HG03175 (cell line): ENCODE data around the gene FAM222A.
A peak's percentile ranks its signal among the peaks of the same experiment; 100 is the strongest.

Source experiments
- ATAC-seq: cut with Tn5 transposase; IDR thresholded peaks from one replicate; pipeline ENCODE4 v1.9.1; 2021; ENCODE audit warnings: mild to moderate bottlenecking, moderate library complexity; ENCODE audit not compliant: unreplicated experiment

FAM222A gene

DNA sequence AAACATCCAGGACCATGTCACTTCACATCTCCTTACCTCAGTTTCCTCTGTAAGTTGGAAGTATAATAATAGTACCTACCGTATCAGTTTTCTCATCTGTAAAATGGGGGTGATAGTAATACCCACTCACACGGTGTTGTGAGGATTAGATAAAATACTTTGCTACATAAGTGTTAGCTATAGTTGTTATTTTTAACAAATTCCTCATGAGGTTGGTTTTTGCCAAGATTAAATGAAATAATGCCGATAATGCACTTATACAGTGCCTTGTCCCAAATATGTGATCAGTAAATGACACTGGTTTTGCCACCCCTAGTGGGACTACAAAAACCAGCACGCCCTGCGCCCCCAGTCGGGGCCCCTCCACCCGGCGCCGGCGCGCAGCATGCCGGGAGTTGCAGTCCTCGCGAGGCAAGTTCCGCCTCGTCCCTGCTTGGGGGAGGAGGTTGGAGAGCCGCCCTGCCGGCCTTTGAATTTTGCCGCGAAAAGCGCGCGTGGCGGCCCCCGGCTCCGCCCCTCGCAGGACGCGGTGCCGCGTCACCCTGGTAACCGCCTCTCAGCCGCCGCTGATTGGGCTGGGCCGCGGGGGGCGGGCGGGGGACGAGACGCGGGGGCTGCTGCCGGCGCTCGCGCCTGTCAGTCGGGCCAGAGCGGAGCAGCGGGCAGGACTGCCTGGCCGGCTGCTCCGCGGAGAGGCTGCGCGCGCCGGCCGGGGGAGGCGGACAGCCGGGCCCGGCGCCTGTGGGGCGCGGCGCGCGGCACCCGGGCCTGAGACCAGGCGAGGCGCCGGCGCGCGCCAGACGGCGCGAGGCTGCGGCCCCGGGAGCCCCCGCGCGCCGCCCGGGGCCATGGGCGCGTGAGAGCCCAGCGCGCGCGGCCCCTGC, at the start of gene FAM222A:
Gene FAM222A, plus strand, starts transcription at position 639 of the 884 bp plus-strand sequence. CDS start 30,322 bp downstream, outside the sequence.
- peak; percentile 88 for ATAC-seq

DNA sequence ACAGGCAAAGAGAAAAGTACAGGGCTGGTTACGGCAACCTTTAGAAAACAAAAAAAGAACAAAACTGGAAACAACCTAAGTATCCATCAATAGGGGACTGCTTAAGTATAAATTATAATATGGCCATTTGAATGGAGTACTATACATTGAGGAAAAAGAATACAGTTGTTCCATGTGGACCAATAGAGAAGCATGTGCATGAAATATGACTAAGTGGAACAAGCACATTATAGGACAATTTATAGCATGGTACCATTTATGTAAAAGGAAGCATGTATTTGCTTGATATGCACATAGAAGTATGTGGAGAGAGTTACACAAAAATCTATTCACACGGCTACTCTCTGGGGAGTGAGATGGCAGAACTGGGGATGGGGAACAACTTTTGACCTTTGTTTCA, 49.2 kb upstream of the FAM222A start:
- ATAC-seq = no peak

DNA sequence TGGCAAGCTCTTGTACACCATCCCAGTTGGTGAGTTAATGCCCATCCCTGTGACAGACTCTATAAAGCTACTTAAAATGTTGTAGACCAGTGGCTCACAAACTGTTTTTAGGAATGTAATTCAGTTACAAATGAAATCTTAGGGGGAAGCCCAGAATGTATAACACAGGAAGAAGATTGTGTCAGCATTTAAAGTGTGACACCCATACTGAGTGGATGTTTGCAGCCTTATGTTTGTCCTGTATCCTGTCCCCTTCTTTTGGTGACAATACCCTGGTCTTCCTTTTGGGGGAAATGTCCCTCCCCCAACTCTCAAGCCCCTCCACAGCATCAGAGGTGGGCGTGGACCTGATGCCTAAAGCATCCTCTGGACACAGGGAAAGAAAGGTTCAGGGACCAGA, 47.6 kb upstream of the FAM222A start:
- no peak for ATAC-seq

DNA sequence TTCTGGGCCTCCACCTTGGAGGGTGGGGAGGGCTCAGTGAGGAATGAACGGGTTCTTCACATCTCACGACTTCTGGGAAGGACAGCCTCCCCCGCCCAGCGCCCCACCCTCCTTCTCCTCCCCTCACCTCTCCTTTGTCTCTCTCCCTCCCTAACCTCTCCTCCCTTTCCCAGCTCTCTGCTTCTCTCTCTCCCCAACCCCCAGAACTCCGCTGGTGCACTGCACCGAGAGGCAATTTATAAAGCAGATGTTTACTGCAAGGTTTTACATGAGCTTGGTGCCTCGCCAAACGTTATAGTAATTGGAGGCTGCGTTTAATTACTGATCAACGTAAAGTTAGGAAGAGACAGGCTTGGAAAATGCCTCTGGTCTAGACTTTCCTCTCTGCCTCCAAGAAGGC, 42.9 kb upstream of the FAM222A start:
- ATAC-seq = no peak

DNA sequence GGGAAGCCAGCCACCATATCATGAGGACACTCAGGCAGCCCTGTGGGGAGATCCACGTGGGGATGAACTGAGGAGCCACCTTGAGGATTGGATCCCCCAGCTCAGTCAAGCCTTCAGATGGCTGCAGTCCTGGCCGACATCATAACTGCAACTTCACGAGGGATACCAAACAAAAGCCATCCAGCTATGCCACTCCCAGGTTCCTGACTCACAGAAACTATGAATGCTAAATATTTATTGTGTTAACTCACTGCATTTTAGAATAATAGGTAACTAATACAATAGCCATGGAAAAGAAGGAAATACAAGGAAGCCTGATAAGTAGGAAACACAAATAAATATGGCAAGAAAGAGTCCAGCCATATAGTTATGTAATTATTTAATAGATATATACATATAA, 42.1 kb upstream of the FAM222A start:
- ATAC-seq = no peak

DNA sequence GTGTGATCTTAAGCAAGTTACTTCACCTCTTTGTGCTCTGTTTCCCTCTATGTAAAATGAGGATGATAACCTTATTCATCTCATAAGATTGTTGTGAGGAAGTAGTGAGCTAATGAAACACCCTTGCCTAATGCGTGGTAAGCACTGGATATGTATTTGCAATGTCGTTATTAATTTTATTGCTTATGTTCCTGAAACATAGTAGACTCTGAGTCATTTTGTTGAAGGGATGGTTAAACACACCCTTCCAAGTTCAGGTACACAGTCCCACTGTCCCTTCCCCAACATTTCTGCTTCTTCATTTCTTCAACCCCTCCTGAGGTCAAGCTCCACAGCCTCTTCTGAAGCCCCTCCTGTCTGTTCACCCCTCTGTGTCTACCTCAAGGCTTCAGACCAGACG, 40.2 kb upstream of the FAM222A start:
- ATAC-seq = no peak

DNA sequence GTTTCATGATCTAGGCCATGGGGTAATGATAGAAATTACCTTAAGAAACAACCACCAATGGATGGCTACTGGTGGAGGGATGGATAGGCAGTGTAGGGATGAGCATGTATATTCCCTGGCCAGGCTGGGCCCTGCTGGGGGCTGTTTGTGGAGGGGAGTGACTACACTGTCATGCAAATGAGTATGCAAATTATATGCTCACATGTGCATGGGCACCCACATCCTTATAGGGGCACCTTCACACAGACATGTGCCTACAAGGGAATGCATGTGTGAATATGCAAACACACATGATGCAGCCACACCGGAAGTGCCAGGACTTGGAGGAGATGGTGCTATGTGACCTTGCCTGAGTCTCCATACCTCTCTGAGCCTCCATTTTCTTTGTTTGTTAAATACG, 39.7 kb upstream of the FAM222A start:
- no peak for ATAC-seq

DNA sequence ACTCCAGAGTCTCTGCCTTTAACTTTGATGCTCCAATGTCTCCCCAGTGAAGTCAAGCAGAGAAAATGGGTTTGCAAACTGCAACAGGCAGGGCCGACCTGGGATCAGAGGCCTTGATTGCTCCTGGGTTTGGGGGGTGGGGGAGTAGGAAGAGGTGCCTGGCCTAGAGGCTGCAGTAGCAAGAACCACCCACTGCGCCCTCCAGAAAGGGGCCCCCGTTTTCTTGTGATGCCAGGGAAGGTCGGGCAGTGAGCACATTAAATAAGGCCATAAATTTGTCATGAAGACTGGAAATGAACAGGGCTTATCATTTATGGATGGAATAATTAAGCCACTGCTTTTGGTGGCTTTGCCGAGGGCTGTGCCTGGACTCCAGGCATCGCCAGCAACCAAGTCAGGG, 38.2 kb upstream of the FAM222A start:
- ATAC-seq = no peak

DNA sequence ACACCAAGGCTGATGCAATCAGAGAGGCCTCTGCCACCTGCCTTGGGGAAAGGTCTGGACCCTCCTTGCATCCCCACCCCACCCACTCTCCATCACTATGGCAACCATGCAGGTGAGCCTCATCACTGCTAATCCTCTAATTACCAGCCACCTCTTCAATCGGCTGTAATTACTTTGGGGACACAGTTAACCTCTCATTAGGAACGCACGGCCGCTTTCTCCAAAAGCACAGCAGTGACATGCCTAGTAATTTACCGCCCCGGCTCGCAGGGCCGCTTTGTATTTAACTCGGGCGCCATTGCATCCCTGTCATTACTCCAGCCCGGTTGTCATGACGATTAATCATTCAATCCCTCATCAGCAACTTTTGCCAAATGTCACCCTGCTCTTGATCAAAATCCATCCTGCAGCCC, 36.3 kb upstream of the FAM222A start:
- ATAC-seq = no peak

DNA sequence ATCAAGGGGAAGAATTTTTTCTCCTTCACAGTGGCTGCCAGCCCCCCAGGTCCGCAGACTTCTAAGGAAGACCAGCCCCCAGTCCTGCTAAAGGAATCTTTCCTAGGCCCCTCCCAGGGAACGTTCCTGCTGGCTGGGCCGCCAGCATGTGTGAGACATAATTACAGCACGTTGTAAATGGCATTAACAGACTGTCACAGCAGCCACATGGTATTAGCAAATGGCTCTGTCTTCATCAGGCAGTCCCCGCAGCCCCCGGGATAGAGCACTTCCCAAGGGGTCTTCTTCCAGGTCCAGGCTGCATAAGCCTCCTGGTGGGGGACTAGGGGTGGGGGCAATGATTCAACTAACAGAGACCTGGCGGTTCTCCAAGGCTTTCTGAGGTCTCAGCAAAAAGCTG, 34.9 kb upstream of the FAM222A start:
- ATAC-seq = no peak

DNA sequence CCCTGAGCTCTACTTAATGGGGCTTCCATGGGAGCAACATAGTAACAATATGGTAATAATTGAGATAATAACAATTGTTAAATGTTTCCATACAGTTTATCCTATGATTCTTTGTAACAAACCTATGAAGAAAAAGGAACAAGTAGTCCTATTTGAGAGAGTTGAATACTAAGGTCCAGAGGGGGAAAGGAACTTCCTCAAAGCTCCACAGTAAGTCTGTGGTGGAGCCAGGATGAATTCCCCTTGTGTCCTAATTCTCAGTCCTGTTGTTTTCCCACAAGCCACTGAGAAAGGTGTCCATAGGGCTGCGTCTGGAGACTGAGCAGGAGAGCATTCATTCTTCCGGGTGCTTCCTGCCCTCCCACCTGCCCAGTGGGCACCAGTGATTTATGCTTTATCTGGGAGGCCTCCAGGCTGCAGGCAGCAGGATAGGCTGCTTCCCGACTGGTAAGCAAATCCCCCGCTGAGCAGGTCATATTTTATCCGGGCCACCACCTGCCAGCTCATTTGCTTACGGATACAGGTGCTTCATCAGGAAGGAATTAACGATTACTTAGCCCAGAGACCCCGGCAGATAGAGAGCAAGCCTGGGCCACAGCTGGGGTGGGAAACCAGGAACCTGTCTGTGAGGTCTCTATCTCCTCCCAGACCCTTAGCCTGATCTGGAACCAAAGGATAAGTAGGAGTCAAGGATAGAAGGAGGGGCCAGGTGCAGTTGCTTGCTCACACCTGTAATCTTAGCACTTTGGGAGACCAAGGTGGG, 33.9 kb upstream of the FAM222A start:
- ATAC-seq = no peak

DNA sequence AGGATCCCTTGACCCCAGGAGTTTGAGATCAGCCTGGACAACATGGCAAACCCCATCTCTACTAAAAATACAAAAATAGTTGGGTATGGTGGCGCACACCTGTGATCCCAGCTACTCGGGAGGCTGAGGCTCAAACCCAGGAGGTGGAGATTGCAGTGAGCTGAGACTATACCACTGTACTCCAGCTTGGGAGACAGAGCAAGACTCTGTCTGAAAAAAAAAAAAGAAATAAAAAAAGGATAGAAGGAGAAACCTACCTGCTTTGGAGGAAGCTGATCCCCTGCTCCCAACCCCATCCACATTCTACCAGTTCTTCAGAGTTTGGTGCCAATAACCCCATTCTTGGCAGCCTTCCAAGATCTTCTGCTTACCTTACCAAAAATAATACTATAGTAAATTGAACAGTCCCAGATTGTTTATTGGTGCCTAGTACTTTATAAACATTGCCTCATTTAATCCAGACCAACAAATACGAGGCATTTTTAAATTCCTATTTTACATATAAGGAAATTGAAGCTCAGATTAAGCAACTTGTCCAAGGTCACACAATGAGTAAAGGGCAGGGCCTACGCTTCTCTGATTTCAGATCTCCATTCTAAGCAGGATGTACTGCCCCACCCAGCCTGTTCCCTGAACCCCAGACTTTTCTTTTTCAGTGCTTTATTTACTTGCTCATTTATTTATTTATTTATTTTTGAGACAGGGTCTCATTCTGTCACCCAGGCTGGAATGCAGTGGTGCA, 33.2 kb upstream of the FAM222A start:
- no peak for ATAC-seq

DNA sequence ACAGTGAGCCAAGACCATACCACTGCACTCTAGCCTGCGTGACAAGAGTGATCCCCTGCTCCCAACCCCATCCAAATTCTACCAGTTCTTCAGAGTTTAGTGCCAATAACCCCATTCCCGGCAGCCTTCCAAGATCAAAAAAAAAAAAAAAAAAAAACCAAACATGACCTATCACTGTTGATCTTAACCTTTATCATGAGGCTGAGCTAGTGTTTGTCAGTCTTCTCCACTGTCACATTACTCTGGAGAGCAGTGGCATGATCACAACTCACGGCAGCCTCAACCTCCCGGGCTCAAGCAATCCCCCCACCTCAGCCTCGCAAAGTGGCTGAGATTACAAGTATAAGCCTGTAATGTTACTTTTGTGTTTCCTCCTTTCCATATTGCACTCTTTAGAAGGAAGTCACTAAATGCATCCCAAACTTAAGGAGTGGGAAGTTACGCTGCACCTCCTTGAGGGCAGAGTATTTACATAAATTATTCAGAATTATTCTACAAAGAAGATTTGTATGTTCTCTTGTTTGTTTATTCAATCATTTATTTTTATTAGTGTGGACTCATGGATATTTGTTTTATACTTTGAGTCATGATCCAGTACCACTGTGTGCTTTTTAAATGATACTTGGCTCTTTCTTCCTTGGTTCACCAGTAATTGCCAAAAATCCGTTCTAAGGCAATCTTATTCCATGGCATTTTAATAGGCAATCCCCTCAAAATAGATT, 31.5 kb upstream of the FAM222A start:
- ATAC-seq = no peak

DNA sequence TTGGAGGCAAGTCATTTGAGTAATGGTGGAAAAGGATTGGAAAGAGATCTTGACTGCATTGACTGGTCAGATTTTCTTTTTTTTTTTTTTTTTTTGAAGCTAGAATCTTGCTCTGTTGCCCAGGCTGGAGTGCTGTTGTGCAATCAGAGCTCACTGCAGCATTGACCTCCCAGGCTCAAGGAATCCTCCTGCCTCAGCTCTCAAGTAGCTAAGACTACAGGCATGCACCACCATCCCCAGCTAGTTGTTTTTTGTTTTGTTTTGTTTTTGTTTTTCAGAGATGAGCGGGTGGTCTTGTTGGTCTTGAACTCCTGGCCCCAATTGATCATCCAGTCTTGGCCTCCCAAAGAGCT, 30.9 kb upstream of the FAM222A start:
- ATAC-seq = no peak

DNA sequence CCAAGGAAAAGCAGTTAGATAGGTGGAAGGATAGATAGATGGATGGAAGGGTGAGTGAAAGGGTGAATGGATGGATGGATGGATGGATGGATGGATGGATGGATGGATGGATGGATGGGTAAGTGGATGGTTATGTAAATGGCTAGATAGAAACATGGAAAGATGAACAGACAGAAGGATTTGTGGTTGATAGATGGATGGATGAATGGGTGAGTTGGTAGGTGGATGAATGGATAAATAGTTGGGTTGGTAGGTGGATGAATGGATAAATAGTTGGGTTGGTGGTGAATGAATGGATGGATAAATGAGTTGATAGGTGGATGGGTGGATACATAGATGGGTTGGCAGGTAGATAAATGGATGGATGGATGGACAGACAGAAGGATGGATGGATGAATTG, 30.3 kb upstream of the FAM222A start:
- ATAC-seq = no peak

DNA sequence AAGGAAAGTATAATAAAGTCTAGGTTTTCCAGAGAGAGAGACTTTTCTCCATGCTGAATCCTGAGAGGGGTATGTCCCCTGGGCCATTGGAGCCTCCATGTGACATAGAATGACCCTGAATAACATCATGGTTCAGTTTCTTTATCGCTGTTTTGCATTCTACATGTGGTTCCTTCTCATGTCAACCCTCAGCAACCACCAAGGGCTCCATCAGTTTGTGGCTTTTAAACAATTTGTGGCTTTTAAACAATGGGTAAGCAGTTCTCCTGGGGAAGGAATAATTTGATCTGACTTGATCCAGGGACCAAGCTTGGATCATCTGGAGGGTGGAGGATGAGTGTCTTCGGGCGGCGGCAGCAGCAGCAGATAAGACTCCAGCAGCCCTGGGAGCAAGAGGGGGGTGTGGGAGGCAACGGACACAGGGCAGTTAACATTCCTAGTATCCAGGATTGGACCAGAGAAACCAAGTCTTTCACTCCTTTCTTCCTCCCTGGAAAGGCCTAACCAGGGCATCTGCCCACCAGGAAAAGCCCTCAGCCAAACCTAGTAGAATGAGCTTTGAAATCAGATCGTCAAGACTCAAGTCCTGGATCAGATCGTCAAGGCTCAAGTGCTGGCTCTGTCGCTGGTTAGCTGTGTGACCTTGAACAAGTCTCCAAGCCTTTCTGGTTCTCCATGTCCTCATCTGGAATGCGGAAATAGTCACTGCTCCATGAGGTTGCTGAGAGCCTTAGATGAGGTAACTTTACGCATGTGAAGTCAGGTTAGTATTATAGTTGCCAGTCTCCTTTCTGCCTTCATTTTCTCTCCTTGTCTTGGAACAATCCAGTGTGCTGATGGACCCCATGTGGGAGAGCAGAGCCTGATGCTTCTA, 27.8 kb upstream of the FAM222A start:
- no peak for ATAC-seq

DNA sequence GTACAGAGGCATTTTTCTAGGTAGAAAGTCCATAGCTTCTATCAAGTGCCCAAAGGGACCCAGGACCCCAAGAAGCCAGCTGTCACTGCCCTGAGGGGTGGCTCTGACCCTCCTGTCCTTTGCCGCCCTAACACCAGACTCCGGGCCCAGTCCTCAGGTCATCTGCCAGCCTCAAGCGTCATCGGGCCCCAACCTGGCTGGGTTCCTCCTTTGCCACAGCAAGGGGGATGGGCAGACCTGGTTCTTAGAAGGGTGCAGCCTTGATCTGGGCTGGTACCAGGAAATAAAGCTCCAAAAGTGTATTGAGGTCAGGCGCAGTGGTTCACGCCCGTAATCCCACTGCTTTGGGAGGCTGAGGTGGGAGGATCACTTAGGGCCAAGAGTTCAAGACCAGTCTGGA, 27.1 kb upstream of the FAM222A start:
- ATAC-seq = no peak

DNA sequence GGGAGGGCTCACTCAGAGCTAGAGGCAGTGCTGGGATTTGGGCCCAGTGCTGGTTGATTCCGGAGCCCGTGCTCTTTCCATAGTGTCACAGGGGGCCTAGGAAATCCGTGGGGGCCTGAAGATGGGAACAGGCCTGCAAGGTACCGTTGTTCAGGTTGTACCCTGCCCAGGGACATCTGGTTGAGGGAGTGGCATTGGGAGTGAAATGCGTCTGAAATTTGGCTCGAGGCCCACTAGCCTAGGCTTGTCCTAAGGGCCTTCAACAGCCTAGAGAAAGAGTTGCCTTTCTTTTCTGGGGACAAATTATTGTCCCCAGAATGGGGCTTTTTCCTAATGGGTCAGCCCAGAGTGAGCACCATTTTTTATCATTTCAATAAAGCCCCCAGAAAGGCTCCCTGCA, 26.4 kb upstream of the FAM222A start:
- ATAC-seq = no peak

DNA sequence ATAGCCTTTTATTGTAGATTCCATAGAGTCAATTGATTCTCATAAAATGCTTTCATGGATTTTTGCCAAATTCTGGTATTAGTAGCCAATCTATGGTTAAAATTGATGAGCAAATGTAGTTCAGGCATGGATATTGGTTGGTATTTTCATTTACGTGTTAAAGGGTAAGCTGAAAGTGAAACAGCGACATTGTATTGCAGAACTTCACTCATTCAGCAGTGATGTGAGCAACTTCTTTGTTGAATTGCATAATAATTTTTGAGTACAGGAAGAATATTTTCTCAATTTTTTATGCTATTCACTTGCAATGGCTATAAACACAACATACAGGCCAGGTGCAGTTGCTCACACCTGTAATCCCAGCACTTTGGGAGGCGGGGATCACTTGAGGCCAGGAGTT, 24.2 kb upstream of the FAM222A start:
- no peak for ATAC-seq

DNA sequence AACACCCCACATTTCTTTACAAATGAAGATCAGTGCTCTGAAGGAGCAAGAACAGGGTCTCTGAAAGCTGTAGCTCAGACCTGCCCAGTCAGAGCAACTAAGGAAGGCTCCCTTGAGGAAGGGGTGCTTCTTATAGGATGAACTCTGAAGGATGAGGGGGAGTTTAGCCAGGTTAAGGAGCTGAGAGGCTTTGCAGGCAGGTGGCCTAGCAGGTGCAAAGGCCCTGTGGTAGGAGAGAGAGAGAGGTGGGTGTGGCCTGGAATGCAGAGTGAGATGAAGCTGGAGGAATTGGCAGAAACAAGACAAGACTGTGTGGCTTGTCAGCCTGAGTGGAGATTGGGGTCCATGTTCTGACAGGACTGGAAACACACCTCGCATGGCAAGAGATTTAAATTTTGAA, 20.5 kb upstream of the FAM222A start:
- ATAC-seq = no peak
